GM23338 (cell line): ENCODE measurements around the gene ACSL6. TPM values are rescaled to one million over a fixed set of nuclear protein-coding genes. Genes with fewer than 3 reads are reported as not detected.

Experiments
- ATAC-seq: fragments of 200-7000 bp; cut with Tn5 transposase; 3 replicates; pipeline ENCODE4 v1.9.1; 2020
- DNase-seq: peaks from one replicate; pipeline ENCODE4 v3.0.0-alpha.2; 2015; ENCODE audit warnings: low spot score
- H2AFZ ChIP-seq: fragments of 200-600 bp; sonication (generic); 2 replicates; pipeline ENCODE4 v1.8.0; 2016; ENCODE audit warnings: antibody characterized with exemption, mild to moderate bottlenecking, moderate library complexity
- H3F3A ChIP-seq: fragments of 200-600 bp; sonication (generic); replicated peaks from 2 replicates; pipeline ENCODE4 v1.8.0; 2017; ENCODE audit warnings: antibody characterized with exemption, mixed run types, low read depth
- H3K27ac ChIP-seq: fragments of 200-600 bp; sonication (generic); 2 replicates; pipeline ENCODE4 v1.6.1; 2016; ENCODE audit warnings: low read depth
- H3K27me3 ChIP-seq: fragments of 200-600 bp; sonication (generic); 2 replicates; pipeline ENCODE4 v1.8.0; 2016; ENCODE audit warnings: mild to moderate bottlenecking, mixed run types, moderate library complexity; ENCODE audit not compliant: insufficient read depth
- H3K36me3 ChIP-seq: fragments of 200-600 bp; sonication (generic); 2 replicates; pipeline ENCODE4 v1.8.0; 2016; ENCODE audit warnings: mild to moderate bottlenecking; ENCODE audit not compliant: insufficient read depth
- H3K4me1 ChIP-seq: fragments of 200-600 bp; sonication (generic); 2 replicates; pipeline ENCODE4 v1.8.0; 2016; ENCODE audit warnings: mild to moderate bottlenecking, moderate library complexity; ENCODE audit not compliant: insufficient read depth
- H3K4me2 ChIP-seq: fragments of 200-600 bp; sonication (generic); 2 replicates; pipeline ENCODE4 v1.7.1; 2017; ENCODE audit warnings: mixed run types
- H3K4me3 ChIP-seq: fragments of 200-600 bp; sonication (generic); 2 replicates; pipeline ENCODE4 v1.6.1; 2016; ENCODE audit warnings: mixed run types
- H3K79me2 ChIP-seq: fragments of 200-600 bp; sonication (generic); replicated peaks from 2 replicates; pipeline ENCODE4 v1.8.0; 2017; ENCODE audit warnings: mild to moderate bottlenecking; ENCODE audit not compliant: insufficient read depth
- H3K9me2 ChIP-seq: fragments of 200-600 bp; sonication (generic); 2 replicates; pipeline ENCODE4 v1.8.0; 2017; ENCODE audit not compliant: insufficient read depth
- H4K20me1 ChIP-seq: fragments of 200-600 bp; sonication (generic); replicated peaks from 2 replicates; pipeline ENCODE4 v1.8.0; 2017; ENCODE audit warnings: mild to moderate bottlenecking; ENCODE audit not compliant: insufficient read depth
- H3K27ac Mint-ChIP-seq: 2 replicates; pipeline ENCODE4 v1.8.0; 2020; ENCODE audit warnings: inconsistent platforms, mild to moderate bottlenecking, moderate library complexity, mixed read lengths
- H3K27me3 Mint-ChIP-seq: 3 replicates; pipeline ENCODE4 v1.8.0; 2022; ENCODE audit warnings: low read depth, mild to moderate bottlenecking, moderate library complexity, mixed read lengths, inconsistent platforms; ENCODE audit not compliant: insufficient read depth, poor library complexity
- H3K36me3 Mint-ChIP-seq: 3 replicates; pipeline ENCODE4 v1.8.0; 2021; ENCODE audit warnings: low read depth, mild to moderate bottlenecking, inconsistent platforms, moderate library complexity, mixed read lengths
- H3K4me1 Mint-ChIP-seq: 3 replicates; pipeline ENCODE4 v1.8.0; 2020; ENCODE audit warnings: mild to moderate bottlenecking, inconsistent platforms, mixed read lengths
- H3K4me3 Mint-ChIP-seq: 3 replicates; pipeline ENCODE4 v1.8.0; 2021; ENCODE audit warnings: moderate library complexity, mild to moderate bottlenecking, inconsistent platforms, mixed read lengths
- H3K9me3 Mint-ChIP-seq: 3 replicates; pipeline ENCODE4 v1.8.0; 2020; ENCODE audit warnings: moderate library complexity, mild to moderate bottlenecking, inconsistent platforms, mixed read lengths
- EZH2phosphoT487 ChIP-seq: fragments of 200-600 bp; sonication (generic); IDR thresholded peaks from one replicate; pipeline ENCODE4 v1.8.1; 2018; ENCODE audit warnings: antibody characterized with exemption; ENCODE audit not compliant: unreplicated experiment
- REST ChIP-seq: IDR thresholded peaks from one replicate; pipeline ENCODE4 v1.6.1; 2018; ENCODE audit warnings: antibody characterized with exemption; ENCODE audit not compliant: unreplicated experiment
- ZNF331 ChIP-seq: fragments of 250-450 bp; sonication (Bioruptor Pico); IDR thresholded peaks from 2 replicates; pipeline ENCODE4 v1.5.0; 2020; ENCODE audit warnings: low read depth, mild to moderate bottlenecking, moderate library complexity
- ZNF462 ChIP-seq: fragments of 250-450 bp; sonication (Bioruptor Pico); IDR thresholded peaks from 2 replicates; pipeline ENCODE4 v1.5.0; 2020; ENCODE audit warnings: mild to moderate bottlenecking, moderate library complexity
- polyA plus RNA-seq: library from polyadenylated mRNA; unstranded; fragments of >200 nt; fragmentation: Nextera tagmentation; extraction: Ambion mirVana; gene quantifications from 2 replicates; pipeline ENCODE4 v1.2.1, GENCODE V29; 2016
- total RNA-seq: library from RNA; depleted of rRNA; stranded (reverse); fragments of >200 nt; shearing (Covaris generic); gene quantifications from 2 replicates; pipeline ENCODE4 v1.2.3, GENCODE V29; 2014
- TF ChIP-seq, protein P1 (sequence below), 2 experiments: fragments of 200-600 bp in 1 of 2; sonication (generic) in 1 of 2; conservative IDR thresholded peaks; 2 replicates each; pipeline versions ENCODE4 v1.5.1 to v1.6.1; 2016 to 2017; ENCODE audit warnings: antibody characterized with exemption in 2 of 2, low read depth in 2 of 2, mild to moderate bottlenecking in 2 of 2, moderate library complexity in 1 of 2

Gene ACSL6
- total and polyA plus RNA-seq, 2 experiments from 2014 or later: 0.76 to 3.6 TPM

GRCh38 chr5:132006331-132007120 is 4.9 kb downstream of the ACSL6 start:
- Histone ChIP-seq H3K27me3 (peaks cover 16% of the 10 kb centered on the region), H3K36me3 (no peaks in the 10 kb centered on the region)

More at GRCh38 chr5:132006331-132007120, 4.9 kb downstream of the ACSL6 start:
- Mint-ChIP-seq H3K9me3 (no peaks in the 10 kb centered on the region), H3K27ac (no peak overlapping the region), H3K4me3 (no peak overlapping the region), H3K36me3 (no peaks in the 10 kb centered on the region), H3K4me1 (peaks cover 39% of the 10 kb centered on the region), H3K27me3 (peaks cover 29% of the 10 kb centered on the region)
- H3K79me2 ChIP-seq: no peaks in the 10 kb centered on the region
- no peak overlapping the region for H3K4me2 ChIP-seq
- TF ChIP-seq REST: no peak
- TF ChIP-seq ZNF331 (CRISPR knock-in tag): no peak
- TF ChIP-seq, protein P1, sequence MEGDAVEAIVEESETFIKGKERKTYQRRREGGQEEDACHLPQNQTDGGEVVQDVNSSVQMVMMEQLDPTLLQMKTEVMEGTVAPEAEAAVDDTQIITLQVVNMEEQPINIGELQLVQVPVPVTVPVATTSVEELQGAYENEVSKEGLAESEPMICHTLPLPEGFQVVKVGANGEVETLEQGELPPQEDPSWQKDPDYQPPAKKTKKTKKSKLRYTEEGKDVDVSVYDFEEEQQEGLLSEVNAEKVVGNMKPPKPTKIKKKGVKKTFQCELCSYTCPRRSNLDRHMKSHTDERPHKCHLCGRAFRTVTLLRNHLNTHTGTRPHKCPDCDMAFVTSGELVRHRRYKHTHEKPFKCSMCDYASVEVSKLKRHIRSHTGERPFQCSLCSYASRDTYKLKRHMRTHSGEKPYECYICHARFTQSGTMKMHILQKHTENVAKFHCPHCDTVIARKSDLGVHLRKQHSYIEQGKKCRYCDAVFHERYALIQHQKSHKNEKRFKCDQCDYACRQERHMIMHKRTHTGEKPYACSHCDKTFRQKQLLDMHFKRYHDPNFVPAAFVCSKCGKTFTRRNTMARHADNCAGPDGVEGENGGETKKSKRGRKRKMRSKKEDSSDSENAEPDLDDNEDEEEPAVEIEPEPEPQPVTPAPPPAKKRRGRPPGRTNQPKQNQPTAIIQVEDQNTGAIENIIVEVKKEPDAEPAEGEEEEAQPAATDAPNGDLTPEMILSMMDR (conservative IDR thresholded peaks at IDR 0.05; ENCODE audit: low read depth in 2 of 2): no peak
- no peak for TF ChIP-seq EZH2phosphoT487
- no peak for TF ChIP-seq ZNF462 (CRISPR knock-in tag)
- DNase-seq (no peak), ATAC-seq (no peak)
- H4K20me1 ChIP-seq: no peaks in the 10 kb centered on the region
- peaks cover 4% of the 10 kb centered on the region; the same call in 1 of the 2 replicates for H3K9me2 ChIP-seq
- peaks cover 25% of the 10 kb centered on the region for H3K4me1 ChIP-seq
- H3K27ac ChIP-seq: no peak overlapping the region
- H3F3A ChIP-seq: no peaks in the 10 kb centered on the region
- no peak overlapping the region for H2AFZ ChIP-seq
- no peak overlapping the region for H3K4me3 ChIP-seq
